Raji (cell line): ENCODE data around the gene MSI2.

Experiments
- POLR2A ChIP-seq: IDR thresholded peaks from 2 replicates; pipeline ENCODE4 v1.6.1; 2011; ENCODE audit warnings: low read depth, low read length, control low read depth; ENCODE audit not compliant: insufficient read depth

Gene MSI2

DNA sequence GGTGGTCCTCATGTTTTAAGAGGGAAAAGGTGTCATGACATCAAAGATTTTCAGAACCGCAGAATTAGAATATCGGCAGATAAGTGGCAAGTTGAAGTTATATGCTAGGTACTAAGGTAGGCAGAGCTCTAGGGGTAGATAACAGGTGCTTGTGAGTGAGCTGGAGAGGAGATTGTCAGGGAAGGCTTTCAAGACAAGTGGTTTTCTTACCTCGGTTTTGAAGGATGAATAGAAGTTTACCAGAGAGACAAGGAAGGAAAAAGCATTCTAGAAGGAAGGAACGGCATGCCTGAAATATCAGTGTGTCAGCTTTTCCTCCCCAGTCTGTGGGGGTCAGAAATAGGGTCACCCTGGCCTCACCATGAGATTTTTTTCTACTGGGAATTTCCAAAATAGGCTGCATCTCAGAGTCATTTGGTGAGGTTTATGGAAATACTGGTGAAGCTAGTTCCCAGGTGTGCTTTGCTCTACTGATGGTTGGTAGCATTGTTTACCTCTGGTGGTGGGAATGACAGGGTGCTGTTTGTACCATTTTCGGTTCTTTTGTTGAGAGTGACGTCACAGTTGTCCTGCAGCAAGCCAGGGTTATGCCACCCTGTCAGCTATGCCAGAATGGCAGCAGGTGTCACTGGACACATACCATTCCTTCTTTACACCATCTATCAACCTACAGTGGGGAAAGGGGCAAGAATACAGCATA is 112.5 kb downstream of the MSI2 start:
- no peak for TF ChIP-seq POLR2A

- TF ChIP-seq POLR2A, result no peak
Observed at GRCh38 chr17:57369509-57369945, 113.2 kb downstream of the MSI2 start.

DNA sequence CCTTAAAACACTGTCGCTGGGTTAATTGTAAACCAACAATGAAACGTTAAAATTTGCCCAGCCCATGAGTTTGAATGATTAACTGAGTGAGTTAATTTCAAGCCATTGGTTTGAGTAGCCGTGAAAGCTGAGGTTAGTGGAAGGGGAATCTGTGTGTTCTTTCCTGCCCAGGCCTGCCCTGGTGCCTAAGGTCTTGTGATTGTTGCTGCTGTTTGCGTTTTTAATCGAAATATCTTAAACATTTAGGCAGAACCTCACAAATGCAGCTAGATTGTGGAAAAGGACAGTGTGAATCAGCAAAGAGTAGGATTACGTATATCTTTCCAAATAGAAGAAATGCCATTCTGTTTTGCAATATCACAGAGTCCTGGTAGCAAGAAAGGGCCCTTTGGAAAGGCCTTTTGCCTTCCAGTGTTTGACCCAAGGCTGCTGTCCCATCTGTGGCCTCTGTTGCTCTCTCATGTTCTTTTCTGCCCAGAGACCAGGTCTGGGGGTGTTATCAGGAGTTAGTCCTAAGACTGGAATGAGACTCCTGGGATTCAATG is 113.8 kb downstream of the MSI2 start:
- no peak for TF ChIP-seq POLR2A

DNA sequence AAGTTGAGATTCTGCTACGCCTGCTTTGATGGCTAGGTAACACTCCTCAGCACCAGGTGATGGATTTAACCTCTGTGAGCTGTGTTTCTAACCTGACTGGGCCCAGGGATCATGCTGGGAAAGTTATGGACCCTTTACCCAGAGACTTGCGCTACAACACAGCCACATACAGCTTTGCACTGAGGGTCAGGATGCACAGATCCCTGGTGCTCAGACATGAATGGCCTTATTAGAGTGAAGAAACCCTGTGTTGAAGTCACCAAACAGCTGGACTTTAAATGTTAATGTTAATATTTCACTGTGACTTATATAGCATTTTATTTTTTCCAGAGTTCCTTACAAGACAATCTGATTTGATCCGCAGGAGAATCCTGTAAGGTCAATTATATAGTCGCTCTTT is 114.3 kb downstream of the MSI2 start:
- no peak for TF ChIP-seq POLR2A

DNA sequence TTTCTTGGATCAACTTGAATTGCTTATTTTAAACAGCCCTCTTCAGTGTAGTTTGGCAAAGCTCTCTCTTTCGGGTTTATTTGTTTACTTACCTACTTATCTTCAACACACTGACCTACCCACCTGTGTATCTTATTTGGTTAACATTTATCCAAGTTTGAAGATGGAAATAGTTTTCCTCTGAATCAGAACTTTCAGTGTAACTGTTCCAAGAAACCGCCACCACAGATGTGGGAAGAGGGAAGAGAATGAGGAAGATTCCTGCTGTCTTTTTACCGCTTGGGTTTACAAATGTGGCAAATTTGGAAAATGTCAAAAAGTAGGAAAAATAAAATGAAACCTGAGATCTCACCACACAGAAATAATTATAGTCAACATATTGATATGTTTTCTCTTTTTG is 115.8 kb downstream of the MSI2 start:
- TF ChIP-seq POLR2A, result no peak

DNA sequence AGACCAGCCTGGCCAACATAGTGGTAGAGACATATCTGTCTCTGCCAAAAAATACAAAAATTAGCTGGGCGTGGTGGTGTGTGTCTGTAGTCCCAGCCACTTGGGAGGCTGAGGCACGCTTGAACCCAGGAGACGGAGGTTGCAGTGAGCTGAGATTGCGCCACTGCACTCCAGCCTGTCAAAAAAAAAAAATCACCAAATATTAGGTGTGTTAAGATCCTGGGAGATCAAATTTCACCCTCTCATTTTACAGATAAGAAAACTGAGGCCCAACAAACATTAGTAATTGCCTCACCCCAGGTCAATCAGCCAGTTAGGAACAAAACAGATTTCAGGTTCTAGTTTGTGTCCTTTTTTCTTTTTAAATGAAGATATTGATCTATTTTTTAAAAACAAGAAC is 116.7 kb downstream of the MSI2 start:
- no peak for TF ChIP-seq POLR2A

- TF ChIP-seq POLR2A, result no peak
Observed at GRCh38 chr17:57373756-57374155, 117.4 kb downstream of the MSI2 start.

DNA sequence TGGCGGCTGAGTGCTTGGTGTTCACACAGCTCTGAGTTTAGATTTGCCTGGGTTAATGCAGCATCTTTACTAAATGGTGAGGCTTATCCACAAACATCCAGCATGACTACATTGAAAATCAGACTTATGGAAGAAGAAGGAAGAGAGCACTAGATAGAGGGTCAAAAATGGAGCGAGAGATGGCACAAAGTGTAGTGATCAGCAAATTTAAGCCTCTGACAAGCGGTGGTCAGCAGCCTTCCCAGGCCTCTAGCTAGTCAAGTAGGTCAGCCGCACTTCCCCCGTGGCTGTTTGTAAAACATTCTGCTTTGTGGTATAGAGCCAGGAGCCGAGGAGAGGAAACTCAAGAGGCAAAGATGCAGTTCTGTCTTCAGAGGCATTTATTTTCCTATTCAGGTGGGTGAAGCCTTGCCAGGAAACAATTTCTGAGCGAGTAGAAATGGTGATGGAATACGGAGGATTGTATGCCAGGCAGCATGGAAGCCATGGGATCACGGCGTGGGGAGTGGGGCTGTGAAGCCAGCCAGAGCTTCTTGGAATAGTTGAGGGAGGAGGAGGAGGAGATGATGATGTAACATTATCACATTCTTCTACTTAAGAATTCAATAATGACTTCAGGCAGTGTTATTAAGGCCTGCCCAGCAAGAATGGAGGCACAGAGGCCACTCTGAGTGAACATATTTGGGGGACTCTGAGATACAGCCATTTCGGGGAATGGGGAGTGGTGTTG is 118.9 kb downstream of the MSI2 start:
- no peak for TF ChIP-seq POLR2A

GRCh38 chr17:57375770-57376225 is 119.5 kb downstream of the MSI2 start:
- no peak for TF ChIP-seq POLR2A

- TF ChIP-seq POLR2A, result no peak
Observed at GRCh38 chr17:57377094-57377493, 120.8 kb downstream of the MSI2 start.

- TF ChIP-seq POLR2A, result no peak
Observed at GRCh38 chr17:57379237-57379894, 123.0 kb downstream of the MSI2 start.

GRCh38 chr17:57379895-57380434 is 123.6 kb downstream of the MSI2 start:
- no peak for TF ChIP-seq POLR2A

GRCh38 chr17:57381498-57381897 is 125.2 kb downstream of the MSI2 start:
- no peak for TF ChIP-seq POLR2A

DNA sequence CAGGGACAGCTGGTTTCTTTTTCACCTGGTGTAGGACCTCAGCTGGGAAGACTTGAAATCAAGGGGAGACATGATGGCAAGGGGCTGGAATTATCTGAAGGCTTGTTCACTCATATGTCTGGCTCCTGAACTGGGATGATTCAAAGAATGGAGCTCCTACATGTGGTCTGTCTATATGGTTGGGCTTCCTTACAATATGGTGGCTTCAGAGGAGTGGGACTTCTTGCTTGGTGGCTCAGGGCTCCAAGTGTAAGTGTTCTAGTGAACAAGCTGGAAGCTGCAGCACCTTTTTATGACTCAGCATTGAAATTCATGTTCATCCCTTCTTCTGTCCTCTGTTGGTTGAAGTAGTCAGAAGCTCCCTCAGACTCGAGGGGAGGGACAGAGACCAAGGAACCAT is 127.9 kb downstream of the MSI2 start:
- TF ChIP-seq POLR2A, result no peak

DNA sequence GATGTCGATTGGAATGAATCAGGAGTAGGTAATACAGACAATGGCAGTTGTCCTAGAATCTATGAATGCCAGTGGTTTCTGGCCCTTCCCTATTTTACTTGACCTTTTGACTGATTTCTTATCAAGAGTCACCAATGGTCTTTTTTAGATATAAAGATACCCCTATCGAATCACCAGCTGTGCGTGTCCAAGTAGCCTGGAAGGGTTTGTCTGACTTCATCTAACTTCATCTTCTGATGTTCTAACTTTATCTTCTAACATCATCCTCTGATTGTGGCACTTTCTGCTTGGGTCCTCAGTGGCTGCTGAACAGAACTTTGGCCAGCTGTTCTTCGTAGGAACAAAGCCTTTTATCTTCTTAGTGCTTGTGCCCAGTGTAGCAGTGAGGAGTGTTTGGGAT is 129.7 kb downstream of the MSI2 start:
- TF ChIP-seq POLR2A, result no peak
